CD4-positive, alpha-beta memory T cell (primary cell): ENCODE results near the gene TNIK. TPM values are rescaled to one million over a fixed set of nuclear protein-coding genes. Genes with fewer than 3 reads are reported as not detected.

ENCODE experiments used
- CTCF ChIA-PET: fragments of 350-600 bp; sonication (Branson Sonifier 250); formaldehyde crosslinking; loops from one replicate; lab custom pipeline; 2021; ENCODE audit warnings: inconsistent platforms; ENCODE audit not compliant: partially characterized antibody; lab: Charles Lee
- POLR2A ChIA-PET: fragments of 350-600 bp; sonication (Branson Sonifier 250); formaldehyde crosslinking; loops from one replicate; lab custom pipeline; 2021; ENCODE audit not compliant: partially characterized antibody; lab: Charles Lee
- DNase-seq, 5 donors: peaks; one replicate each; pipeline versions ENCODE4 v3.0.0 to v3.0.0-alpha.2; 2020 to 2022; ENCODE audit warnings: mixed read lengths in 1 of 5
- H3K27ac ChIP-seq: one replicate; pipeline ENCODE4 v1.7.0; 2013; ENCODE audit warnings: low read depth, low read length
- H3K27me3 ChIP-seq: 2 replicates; pipeline ENCODE4 v1.7.0; 2013; ENCODE audit warnings: mild to moderate bottlenecking, low read length, moderate library complexity; ENCODE audit not compliant: insufficient read depth
- H3K36me3 ChIP-seq: 2 replicates; pipeline ENCODE4 v1.7.0; 2013; ENCODE audit warnings: mild to moderate bottlenecking, low read length, moderate library complexity; ENCODE audit not compliant: insufficient read depth
- H3K4me1 ChIP-seq: 2 replicates; pipeline ENCODE4 v1.7.0; 2013; ENCODE audit warnings: mild to moderate bottlenecking, low read length, moderate library complexity; ENCODE audit not compliant: insufficient read depth
- H3K4me3 ChIP-seq, 2 donors: one replicate each; pipeline ENCODE4 v1.7.0; 2013; ENCODE audit warnings: low read length in 2 of 2, mild to moderate bottlenecking in 1 of 2
- H3K9me3 ChIP-seq, 2 donors: one replicate each; pipeline ENCODE4 v1.7.0; 2013; ENCODE audit warnings: low read length in 2 of 2, control low read depth in 1 of 2; ENCODE audit not compliant: control insufficient read depth in 1 of 2
- H3K27ac Mint-ChIP-seq, 7 donors: one replicate each; pipeline ENCODE4 v1.8.0; 2020 to 2021; ENCODE audit warnings: mixed read lengths in 7 of 7, mild to moderate bottlenecking in 6 of 7, inconsistent platforms in 3 of 7, moderate library complexity in 3 of 7
- H3K27me3 Mint-ChIP-seq, 2 donors: one replicate each; pipeline ENCODE4 v1.8.0; 2020 to 2021; ENCODE audit warnings: mixed read lengths in 2 of 2
- H3K36me3 Mint-ChIP-seq, 2 donors: one replicate each; pipeline ENCODE4 v1.8.0; 2020 to 2021; ENCODE audit warnings: mixed read lengths in 2 of 2, inconsistent platforms in 1 of 2, mild to moderate bottlenecking in 1 of 2
- H3K4me1 Mint-ChIP-seq, 4 donors: one replicate each; pipeline ENCODE4 v1.8.0; 2020 to 2021; ENCODE audit warnings: mixed read lengths in 4 of 4, mild to moderate bottlenecking in 1 of 4
- H3K4me3 Mint-ChIP-seq, 8 donors: one replicate each; pipeline ENCODE4 v1.8.0; 2020 to 2021; ENCODE audit warnings: mixed read lengths in 8 of 8, mild to moderate bottlenecking in 7 of 8, moderate library complexity in 6 of 8, inconsistent platforms in 3 of 8
- H3K9me3 Mint-ChIP-seq, 8 donors: one replicate each; pipeline ENCODE4 v1.8.0; 2020 to 2021; ENCODE audit warnings: mixed read lengths in 8 of 8, mild to moderate bottlenecking in 5 of 8, inconsistent platforms in 3 of 8, moderate library complexity in 1 of 8
- intact Hi-C: fragments of 100-400 bp; cut with micrococcal nuclease; formaldehyde crosslinking; loops from one replicate; pipeline ENCODE4 v1.15.1; 2023
- polyA plus RNA-seq, 2 donors: library from polyadenylated mRNA; unstranded; fragments of 300-500 nt; fragmentation: Illumina TruSeq; gene quantifications; one replicate each; pipeline ENCODE4 v1.2.3, GENCODE V29; 2021
- total RNA-seq, 2 experiments: library from RNA; stranded (reverse); gene quantifications; one replicate each; pipeline ENCODE4 v1.2.3, GENCODE V29; 2021

Gene TNIK
- total and polyA plus RNA-seq, 4 experiments from 2014 or later, result 14.6 to 93.5 (median 58.1) TPM

DNA sequence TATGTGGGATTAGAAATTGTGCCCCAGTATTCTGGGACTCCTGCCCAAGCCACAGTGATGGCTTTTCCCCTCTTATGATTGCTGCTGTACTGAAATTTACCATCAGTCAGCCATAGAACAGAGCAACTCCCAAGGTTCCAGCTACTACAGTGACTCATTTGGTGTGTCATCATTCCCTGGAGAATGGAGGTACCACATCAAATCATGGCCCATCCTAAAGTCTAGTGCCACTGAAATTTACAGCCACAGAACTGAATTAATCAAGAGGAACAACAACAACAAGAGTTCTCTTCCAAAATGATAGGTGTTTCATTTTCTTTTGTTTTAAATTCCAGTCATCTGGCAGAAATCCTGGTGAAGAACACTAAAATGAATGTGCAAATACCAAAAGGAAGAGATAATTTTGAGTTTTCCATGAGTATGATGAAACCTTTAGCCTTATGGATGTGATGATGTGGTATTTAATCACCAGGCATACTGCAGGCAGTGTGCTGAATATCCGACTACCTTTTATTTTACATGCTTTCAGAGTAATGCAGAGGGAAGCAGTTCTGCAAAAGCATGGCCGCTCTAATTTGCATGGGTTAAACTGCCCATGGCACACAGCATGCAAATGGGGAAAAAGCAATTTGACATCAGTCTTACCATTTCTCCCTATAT is 358.1 kb downstream of the TNIK start:
- DNase-seq, result no peak
- Mint-ChIP-seq H3K9me3 (no peaks in the 10 kb centered on the region), H3K4me3 (no peak overlapping the region), H3K27me3 (no peaks in the 10 kb centered on the region), H3K4me1 (peaks cover 0 to 2% (median 0%) of the 10 kb centered on the region in 4 donors), H3K36me3 (peaks cover 64 to 66% of the 10 kb centered on the region in 2 donors), H3K27ac (no peak overlapping the region)
- intact Hi-C loops, result no loop called here
- ChIA-PET CTCF (no interaction called here), POLR2A (no interaction called here)
- Histone ChIP-seq H3K4me3 (no peak overlapping the region), H3K9me3 (no peaks in the 10 kb centered on the region), H3K4me1 (no peaks in the 10 kb centered on the region), H3K27me3 (no peaks in the 10 kb centered on the region), H3K36me3 (peaks cover 34% of the 10 kb centered on the region), H3K27ac (no peak overlapping the region)

DNA sequence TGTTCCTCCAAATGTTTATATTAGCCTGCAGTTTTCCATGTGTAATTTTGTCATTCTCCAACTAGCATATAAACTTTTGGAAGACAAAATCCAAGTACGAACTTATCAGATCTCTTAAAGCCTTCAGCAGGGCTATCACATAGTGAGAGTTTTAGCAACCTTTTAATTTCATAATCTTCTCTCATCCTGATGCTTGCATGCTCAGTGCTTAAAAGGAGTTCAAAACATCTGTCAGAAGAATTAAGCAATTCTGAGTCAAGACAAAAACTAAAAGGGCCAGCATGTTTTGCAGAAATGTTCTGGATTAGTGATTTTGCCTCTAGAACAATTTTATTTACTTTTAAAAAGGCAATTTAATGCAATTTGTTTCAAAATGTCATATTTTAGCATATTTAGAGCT is 360.3 kb downstream of the TNIK start:
- Mint-ChIP-seq H3K4me3 (no peak overlapping the region), H3K36me3 (peaks cover 61 to 66% of the 10 kb centered on the region in 2 donors), H3K27me3 (no peaks in the 10 kb centered on the region), H3K9me3 (no peaks in the 10 kb centered on the region), H3K27ac (no peak overlapping the region), H3K4me1 (peaks cover 0 to 4% (median 0%) of the 10 kb centered on the region in 4 donors)
- H3K4me3 ChIP-seq, result no peak overlapping the region
- peaks cover 20% of the 10 kb centered on the region for H3K36me3 ChIP-seq
- H3K27ac ChIP-seq, result no peak overlapping the region
- no peaks in the 10 kb centered on the region for H3K4me1 ChIP-seq
- no peaks in the 10 kb centered on the region for H3K27me3 ChIP-seq
- ChIA-PET CTCF (no interaction called here), POLR2A (no interaction called here)
- H3K9me3 ChIP-seq, result no peaks in the 10 kb centered on the region
- no peak for DNase-seq
- intact Hi-C loops, result no loop called here

DNA sequence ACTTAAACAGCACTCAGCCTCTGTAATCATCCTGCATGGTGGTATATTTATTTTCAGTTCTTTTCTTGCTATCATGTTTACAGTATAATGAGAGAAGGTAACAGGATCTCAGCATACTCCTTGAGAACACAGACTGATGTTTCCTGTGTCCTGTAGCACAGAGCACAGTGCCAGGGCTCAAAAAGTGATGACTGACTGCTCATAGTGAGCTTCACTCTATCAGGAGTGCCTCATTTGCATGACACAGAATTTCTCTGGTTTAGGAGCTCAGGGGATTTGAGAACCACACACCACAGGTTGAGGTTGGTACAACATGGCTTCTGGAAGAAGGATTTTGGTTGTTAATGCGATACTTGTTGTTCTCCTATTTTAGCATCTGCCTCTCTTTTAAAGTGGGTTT is 365.1 kb downstream of the TNIK start:
- Mint-ChIP-seq H3K4me1 (peaks cover 0 to 4% (median 1%) of the 10 kb centered on the region in 4 donors), H3K9me3 (no peaks in the 10 kb centered on the region), H3K36me3 (peaks cover 70 to 76% of the 10 kb centered on the region in 2 donors), H3K27me3 (no peaks in the 10 kb centered on the region), H3K27ac (peak overlapping the region in 2 of 7 donors; percentile 30 to 38), H3K4me3 (no peak overlapping the region)
- no peak overlapping the region for H3K4me3 ChIP-seq
- ChIA-PET POLR2A (no interaction called here), CTCF (no interaction called here)
- no peaks in the 10 kb centered on the region for H3K4me1 ChIP-seq
- intact Hi-C loops, result no loop called here
- H3K27me3 ChIP-seq, result no peaks in the 10 kb centered on the region
- H3K27ac ChIP-seq, result no peak overlapping the region
- no peaks in the 10 kb centered on the region for H3K9me3 ChIP-seq
- DNase-seq, result no peak
- peaks cover 29% of the 10 kb centered on the region for H3K36me3 ChIP-seq

DNA sequence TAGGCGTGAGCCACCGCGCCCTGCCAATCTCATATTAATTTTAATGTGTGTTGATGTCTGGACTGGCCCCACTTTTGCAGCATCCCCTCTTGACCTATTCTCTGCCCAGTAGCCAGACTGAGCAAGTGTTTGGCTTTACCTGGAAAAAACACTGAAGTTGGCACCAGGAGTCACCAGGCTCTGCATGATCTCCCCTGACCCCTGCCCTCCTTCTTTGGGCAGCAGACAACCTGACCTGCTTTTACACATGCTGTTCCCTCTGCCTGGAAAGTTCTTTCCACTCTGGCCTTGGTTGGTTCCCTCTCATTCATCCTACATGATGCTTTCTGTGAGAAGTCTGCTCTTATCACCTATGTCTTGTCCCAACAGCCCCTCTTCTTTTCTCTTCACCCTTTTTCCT is 365.8 kb downstream of the TNIK start:
- no peaks in the 10 kb centered on the region for H3K9me3 Mint-ChIP-seq
- peaks cover 0 to 6% (median 1%) of the 10 kb centered on the region in 4 donors for H3K4me1 Mint-ChIP-seq
- no peaks in the 10 kb centered on the region for H3K27me3 ChIP-seq
- no peak overlapping the region for H3K27ac ChIP-seq
- H3K4me1 ChIP-seq, result no peaks in the 10 kb centered on the region
- intact Hi-C loops, result no loop called here
- H3K4me3 ChIP-seq, result no peak overlapping the region
- POLR2A ChIA-PET, result interaction anchor here (0.5 kb wide), 1 partner anchor 65 kb away, joined by 3 read pairs; no protein-coding TSS in a partner anchor
- H3K9me3 ChIP-seq, result no peaks in the 10 kb centered on the region
- H3K36me3 Mint-ChIP-seq, result peaks cover 70 to 76% of the 10 kb centered on the region in 2 donors
- peaks cover 29% of the 10 kb centered on the region for H3K36me3 ChIP-seq
- CTCF ChIA-PET, result no interaction called here
- peak overlapping the region in 1 of 7 donors; percentile 77 for H3K27ac Mint-ChIP-seq
- H3K4me3 Mint-ChIP-seq, result no peak overlapping the region
- H3K27me3 Mint-ChIP-seq, result no peaks in the 10 kb centered on the region
- DNase-seq, result no peak

DNA sequence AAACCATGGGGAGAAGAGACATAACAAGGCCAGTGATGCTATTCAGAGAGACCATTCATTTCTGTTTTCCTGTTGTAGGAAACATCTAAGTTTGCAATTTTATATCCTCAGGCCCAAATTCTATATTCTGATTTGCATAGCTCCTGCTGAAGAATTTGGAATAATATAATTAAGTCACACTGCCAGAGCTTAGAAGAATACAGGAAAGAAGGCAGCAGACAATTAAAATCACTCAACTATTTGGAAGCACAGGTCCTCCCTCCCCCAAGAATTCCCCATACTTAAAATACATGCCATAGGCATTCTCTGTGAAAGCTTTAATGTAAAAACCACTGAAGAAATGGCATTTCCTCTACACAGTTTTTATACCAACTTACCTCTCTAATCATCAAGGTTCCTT is 366.7 kb downstream of the TNIK start:
- no peak overlapping the region for H3K27ac Mint-ChIP-seq
- H3K4me3 Mint-ChIP-seq, result no peak overlapping the region
- no peaks in the 10 kb centered on the region for H3K27me3 ChIP-seq
- H3K4me3 ChIP-seq, result no peak overlapping the region
- intact Hi-C loops, result no loop called here
- POLR2A ChIA-PET, result no interaction called here
- H3K36me3 Mint-ChIP-seq, result peaks cover 73 to 79% of the 10 kb centered on the region in 2 donors
- no peaks in the 10 kb centered on the region for H3K9me3 Mint-ChIP-seq
- peaks cover 0 to 6% (median 1%) of the 10 kb centered on the region in 4 donors for H3K4me1 Mint-ChIP-seq
- no peak overlapping the region for H3K27ac ChIP-seq
- H3K36me3 ChIP-seq, result peaks cover 35% of the 10 kb centered on the region
- CTCF ChIA-PET, result no interaction called here
- no peaks in the 10 kb centered on the region for H3K27me3 Mint-ChIP-seq
- DNase-seq, result no peak
- no peaks in the 10 kb centered on the region for H3K9me3 ChIP-seq
- H3K4me1 ChIP-seq, result no peaks in the 10 kb centered on the region

DNA sequence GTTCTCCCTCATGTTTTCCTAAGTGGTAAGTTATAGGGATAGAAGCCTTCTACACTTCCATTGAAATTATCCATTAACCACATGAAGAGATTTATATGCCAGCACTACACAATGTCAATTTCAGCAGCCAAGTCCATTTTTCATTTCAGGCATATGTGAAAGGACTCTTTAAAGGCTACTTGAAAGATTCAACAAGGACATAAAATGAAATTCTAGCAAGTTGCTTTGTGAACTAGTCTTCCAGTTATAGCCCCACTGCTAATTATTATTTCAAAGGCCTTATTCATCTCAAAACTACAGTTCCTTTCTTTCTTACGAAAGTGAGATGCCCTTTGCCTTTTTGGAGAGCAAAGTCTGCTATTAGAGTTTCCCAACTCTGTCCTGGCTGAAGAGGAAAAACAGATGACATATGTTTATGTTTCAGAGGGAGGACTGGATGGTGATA is 367.7 kb downstream of the TNIK start:
- no peak overlapping the region for H3K27ac Mint-ChIP-seq
- H3K27me3 Mint-ChIP-seq, result no peaks in the 10 kb centered on the region
- H3K36me3 ChIP-seq, result peaks cover 40% of the 10 kb centered on the region
- POLR2A ChIA-PET, result no interaction called here
- no peak for DNase-seq
- H3K9me3 ChIP-seq, result no peaks in the 10 kb centered on the region
- H3K36me3 Mint-ChIP-seq, result peaks cover 76 to 80% of the 10 kb centered on the region in 2 donors
- H3K4me3 ChIP-seq, result no peak overlapping the region
- peaks cover 0 to 6% (median 1%) of the 10 kb centered on the region in 4 donors for H3K4me1 Mint-ChIP-seq
- intact Hi-C loops, result no loop called here
- CTCF ChIA-PET, result no interaction called here
- H3K27me3 ChIP-seq, result no peaks in the 10 kb centered on the region
- no peak overlapping the region for H3K27ac ChIP-seq
- no peaks in the 10 kb centered on the region for H3K9me3 Mint-ChIP-seq
- H3K4me3 Mint-ChIP-seq, result no peak overlapping the region
- H3K4me1 ChIP-seq, result no peaks in the 10 kb centered on the region

DNA sequence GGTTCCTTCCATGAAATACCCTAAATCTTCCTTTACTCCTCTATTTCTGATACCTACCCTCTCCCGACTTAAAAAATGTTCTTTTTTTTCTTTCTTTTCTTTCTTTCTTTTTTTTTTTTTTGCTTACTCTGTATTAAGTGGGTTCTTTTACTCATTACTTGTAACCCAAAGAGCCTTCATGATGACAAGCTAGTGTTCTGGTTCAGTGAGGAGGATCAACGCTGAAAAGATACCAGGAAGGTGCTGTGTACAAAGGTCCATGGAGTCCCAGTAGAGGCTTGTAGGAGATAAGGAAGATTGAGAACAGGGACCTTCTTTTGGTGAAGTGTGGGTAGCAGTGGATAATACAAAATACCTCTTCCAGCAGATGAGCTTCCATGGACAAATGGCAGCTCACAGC is 369.9 kb downstream of the TNIK start:
- Histone ChIP-seq H3K4me3 (no peak overlapping the region), H3K4me1 (no peaks in the 10 kb centered on the region), H3K27ac (no peak overlapping the region), H3K36me3 (peaks cover 52% of the 10 kb centered on the region), H3K27me3 (no peaks in the 10 kb centered on the region), H3K9me3 (no peaks in the 10 kb centered on the region)
- CTCF ChIA-PET, result interaction anchor here (1.4 kb wide), 1 partner anchor 682 kb away, joined by 3 read pairs; no protein-coding TSS in a partner anchor
- POLR2A ChIA-PET, result no interaction called here
- intact Hi-C loops, result no loop called here
- no peaks in the 10 kb centered on the region for H3K9me3 Mint-ChIP-seq
- no peak overlapping the region for H3K4me3 Mint-ChIP-seq
- no peak for DNase-seq
- H3K36me3 Mint-ChIP-seq, result peaks cover 81 to 82% of the 10 kb centered on the region in 2 donors
- no peaks in the 10 kb centered on the region for H3K27me3 Mint-ChIP-seq
- peaks cover 0 to 4% (median 2%) of the 10 kb centered on the region in 4 donors for H3K4me1 Mint-ChIP-seq
- peak overlapping the region in 2 of 7 donors; percentile 59 to 75 for H3K27ac Mint-ChIP-seq
